ENCODE data around the gene HSD17B7. TPM values are rescaled to one million over a fixed set of nuclear protein-coding genes. Genes with fewer than 3 reads are reported as not detected.

The HSD17B7 gene
- total and polyA plus RNA-seq, 10 of the 15 experiments (the other 5 are each of a cell fraction or from before 2014, with no cell fraction given) = 32.9 to 88.1 (median 36.3) TPM

GRCh38 chr1:162772571-162773154 is 17.8 kb upstream of the HSD17B7 start (continued):
- TF ChIP-seq CHD4 (IDR thresholded peaks at IDR 0.05) (no peak), SIN3A (IDR thresholded peaks at IDR 0.05; ENCODE audit: low read depth, low read length) (no peak), SREBF1 (IDR thresholded peaks at IDR 0.05; ENCODE audit: low read length) (no peak), NBN (IDR thresholded peaks at IDR 0.05) (no peak), TARDBP (IDR thresholded peaks at IDR 0.05; ENCODE audit: borderline replicate concordance) (no peak)

- FAIRE-seq = no peak
Observed at GRCh38 chr1:162774007-162774406, 16.5 kb upstream of the HSD17B7 start.

More at GRCh38 chr1:162774007-162774406, 16.5 kb upstream of the HSD17B7 start:
- BruUV-seq (replicated peaks) = no TSS peak
- no peaks in the 10 kb centered on the region for H3K36me3 ChIP-seq (ENCODE audit: control insufficient read depth in 2 of 2, insufficient read depth in 2 of 2, low read length in 1 of 2)
- in situ Hi-C loops (cut with MboI) = no loop called here
- ATAC-seq = no peak
- TF ChIP-seq SIX5 (IDR thresholded peaks at IDR 0.05; ENCODE audit: low read depth, low read length, severe bottlenecking) = no peak
- no peak for TF ChIP-seq SRF (IDR thresholded peaks at IDR 0.05; ENCODE audit: low read depth in 2 of 2, low read length in 2 of 2)
- no peak for TF ChIP-seq SKIL (IDR thresholded peaks at IDR 0.05; ENCODE audit: low read depth, poor library complexity, severe bottlenecking)
- no peak for TF ChIP-seq CREB1 (IDR thresholded peaks at IDR 0.05; ENCODE audit: low read depth)
- TF ChIP-seq ATF2 (IDR thresholded peaks at IDR 0.05; ENCODE audit: low read length) = no peak
- no peak for TF ChIP-seq NFIC (IDR thresholded peaks at IDR 0.05; ENCODE audit: low read depth, low read length)
- TF ChIP-seq ZBTB4 (CRISPR knock-in tag; IDR thresholded peaks at IDR 0.05) = no peak
- no peak for TF ChIP-seq RAD21 (IDR thresholded peaks at IDR 0.05; ENCODE audit: insufficient read depth, low read depth, low read length)
- no peak for TF ChIP-seq TCF3 (IDR thresholded peaks at IDR 0.05; ENCODE audit: borderline replicate concordance, insufficient read depth, low read depth, low read length)
- TF ChIP-seq HDAC6 (IDR thresholded peaks at IDR 0.05; ENCODE audit: unreplicated experiment) = no peak
- no peak for TF ChIP-seq CBFB (IDR thresholded peaks at IDR 0.05; ENCODE audit: low read depth)
- no peak for TF ChIP-seq TCF12 (IDR thresholded peaks at IDR 0.05; ENCODE audit: low read depth, low read length)
- DNase-seq (ENCODE audit: low read depth, low spot score) = no peak
- no peaks in the 10 kb centered on the region for H3K27me3 ChIP-seq (replicated peaks in 1 of 2; ENCODE audit: control insufficient read depth in 2 of 2, insufficient read depth in 2 of 2, low read length in 1 of 2)
- no peaks in the 10 kb centered on the region for H3K79me2 ChIP-seq (ENCODE audit: control insufficient read depth, insufficient read depth, low read length)
- H3K4me3 ChIP-seq = no peak overlapping the region
- H3K9ac ChIP-seq (ENCODE audit: control insufficient read depth, insufficient read depth, low read length) = no peak overlapping the region
- no peak overlapping the region for H3K4me2 ChIP-seq (ENCODE audit: control insufficient read depth, insufficient read depth)
- no peaks in the 10 kb centered on the region for H3K4me1 ChIP-seq (ENCODE audit: control insufficient read depth, insufficient read depth, low read length)
- intact Hi-C loops (cut with micrococcal nuclease; ENCODE audit: unreplicated experiment) = no loop called here
- H3K27ac ChIP-seq (ENCODE audit: control insufficient read depth, insufficient read depth) = no peak overlapping the region
- ChIA-PET CTCF (interaction anchor here (1.0 kb wide), 1 partner anchor 162 kb away, joined by 3 read pairs; no protein-coding TSS in a partner anchor), RAD21 (ENCODE audit: unreplicated experiment) (no interaction called here), POLR2A (no interaction called here), SMC1A (ENCODE audit: uncharacterized antibody, unreplicated experiment) (no interaction called here)
- H3K9me3 ChIP-seq (replicated peaks; ENCODE audit: control insufficient read depth, insufficient read depth, low read length) = no peaks in the 10 kb centered on the region
- no peaks in the 10 kb centered on the region for H4K20me1 ChIP-seq (ENCODE audit: control insufficient read depth, insufficient read depth)
- H2AFZ ChIP-seq (ENCODE audit: control insufficient read depth, low read depth, low read length) = no peak overlapping the region

All from GM12878 (cell line).